H1 (cell line): ENCODE results near the gene TIAM2. TPM values are rescaled to one million over a fixed set of nuclear protein-coding genes. Genes with fewer than 3 reads are reported as not detected.

Experiments used
- BCL11A ChIP-seq, 2 experiments: IDR thresholded peaks; one replicate each; pipeline ENCODE4 v1.6.1; 2011; ENCODE audit warnings: low read depth in 2 of 2, low read length in 2 of 2, mild to moderate bottlenecking in 2 of 2
- CEBPB ChIP-seq: IDR thresholded peaks from 2 replicates; pipeline ENCODE4 v1.6.1; 2012; ENCODE audit warnings: low read depth, low read length
- CHD2 ChIP-seq: IDR thresholded peaks from 2 replicates; pipeline ENCODE4 v1.6.1; 2012; ENCODE audit warnings: low read length, improper control_type of control experiment
- POLR2AphosphoS5 ChIP-seq: IDR thresholded peaks from 2 replicates; pipeline ENCODE4 v1.6.1; 2011; ENCODE audit warnings: low read depth, low read length
- SP1 ChIP-seq: IDR thresholded peaks from 2 replicates; pipeline ENCODE4 v1.6.1; 2011; ENCODE audit warnings: low read depth, low read length
- TAF7 ChIP-seq: optimal IDR thresholded peaks from 2 replicates; pipeline ENCODE3; 2011; ENCODE audit warnings: low read depth, mild to moderate bottlenecking, inconsistent platforms, low read length, moderate library complexity, borderline replicate concordance
- YY1 ChIP-seq: IDR thresholded peaks from 2 replicates; pipeline ENCODE4 v1.6.1; 2011; ENCODE audit warnings: low read depth, mild to moderate bottlenecking, low read length
- polyA plus RNA-seq, 7 experiments: library from polyadenylated mRNA; depleted of rRNA in 3 of 7; stranded (reverse) in 5 of 7; unstranded in 2 of 7; fragments of >200 nt in 5 of 7; fragments of 200-250 nt in 2 of 7; gene quantifications; 1 replicate in 5 of 7; 2 replicates in 1 of 7; 4 replicates in 1 of 7; pipeline versions ENCODE4 v1.2.1 to v1.2.3, GENCODE V29; 2011 to 2013; ENCODE audit warnings: missing spikeins in 2 of 7, mixed read lengths in 2 of 7
- total RNA-seq: library from RNA; stranded (reverse); fragmentation: NEBNext Ultra II Directional; extraction: Animal tissue kit (Norgen Biotek cat#: 25700); gene quantifications from 2 replicates; pipeline ENCODE4 v1.2.1, GENCODE V29; 2021
- TF ChIP-seq, protein P1 (sequence below): fragments of 300-600 bp; sonication (generic); IDR thresholded peaks from 2 replicates; pipeline ENCODE4 v1.7.1; 2012; ENCODE audit warnings: low read length, moderate library complexity, mild to moderate bottlenecking, inconsistent platforms; ENCODE audit not compliant: insufficient replicate concordance

Gene TIAM2
- total and polyA plus RNA-seq, 2 of the 8 experiments (the other 6 are each of a cell fraction or from before 2014, with no cell fraction given): 7.4 to 23.9 TPM

- TF ChIP-seq, protein P1, sequence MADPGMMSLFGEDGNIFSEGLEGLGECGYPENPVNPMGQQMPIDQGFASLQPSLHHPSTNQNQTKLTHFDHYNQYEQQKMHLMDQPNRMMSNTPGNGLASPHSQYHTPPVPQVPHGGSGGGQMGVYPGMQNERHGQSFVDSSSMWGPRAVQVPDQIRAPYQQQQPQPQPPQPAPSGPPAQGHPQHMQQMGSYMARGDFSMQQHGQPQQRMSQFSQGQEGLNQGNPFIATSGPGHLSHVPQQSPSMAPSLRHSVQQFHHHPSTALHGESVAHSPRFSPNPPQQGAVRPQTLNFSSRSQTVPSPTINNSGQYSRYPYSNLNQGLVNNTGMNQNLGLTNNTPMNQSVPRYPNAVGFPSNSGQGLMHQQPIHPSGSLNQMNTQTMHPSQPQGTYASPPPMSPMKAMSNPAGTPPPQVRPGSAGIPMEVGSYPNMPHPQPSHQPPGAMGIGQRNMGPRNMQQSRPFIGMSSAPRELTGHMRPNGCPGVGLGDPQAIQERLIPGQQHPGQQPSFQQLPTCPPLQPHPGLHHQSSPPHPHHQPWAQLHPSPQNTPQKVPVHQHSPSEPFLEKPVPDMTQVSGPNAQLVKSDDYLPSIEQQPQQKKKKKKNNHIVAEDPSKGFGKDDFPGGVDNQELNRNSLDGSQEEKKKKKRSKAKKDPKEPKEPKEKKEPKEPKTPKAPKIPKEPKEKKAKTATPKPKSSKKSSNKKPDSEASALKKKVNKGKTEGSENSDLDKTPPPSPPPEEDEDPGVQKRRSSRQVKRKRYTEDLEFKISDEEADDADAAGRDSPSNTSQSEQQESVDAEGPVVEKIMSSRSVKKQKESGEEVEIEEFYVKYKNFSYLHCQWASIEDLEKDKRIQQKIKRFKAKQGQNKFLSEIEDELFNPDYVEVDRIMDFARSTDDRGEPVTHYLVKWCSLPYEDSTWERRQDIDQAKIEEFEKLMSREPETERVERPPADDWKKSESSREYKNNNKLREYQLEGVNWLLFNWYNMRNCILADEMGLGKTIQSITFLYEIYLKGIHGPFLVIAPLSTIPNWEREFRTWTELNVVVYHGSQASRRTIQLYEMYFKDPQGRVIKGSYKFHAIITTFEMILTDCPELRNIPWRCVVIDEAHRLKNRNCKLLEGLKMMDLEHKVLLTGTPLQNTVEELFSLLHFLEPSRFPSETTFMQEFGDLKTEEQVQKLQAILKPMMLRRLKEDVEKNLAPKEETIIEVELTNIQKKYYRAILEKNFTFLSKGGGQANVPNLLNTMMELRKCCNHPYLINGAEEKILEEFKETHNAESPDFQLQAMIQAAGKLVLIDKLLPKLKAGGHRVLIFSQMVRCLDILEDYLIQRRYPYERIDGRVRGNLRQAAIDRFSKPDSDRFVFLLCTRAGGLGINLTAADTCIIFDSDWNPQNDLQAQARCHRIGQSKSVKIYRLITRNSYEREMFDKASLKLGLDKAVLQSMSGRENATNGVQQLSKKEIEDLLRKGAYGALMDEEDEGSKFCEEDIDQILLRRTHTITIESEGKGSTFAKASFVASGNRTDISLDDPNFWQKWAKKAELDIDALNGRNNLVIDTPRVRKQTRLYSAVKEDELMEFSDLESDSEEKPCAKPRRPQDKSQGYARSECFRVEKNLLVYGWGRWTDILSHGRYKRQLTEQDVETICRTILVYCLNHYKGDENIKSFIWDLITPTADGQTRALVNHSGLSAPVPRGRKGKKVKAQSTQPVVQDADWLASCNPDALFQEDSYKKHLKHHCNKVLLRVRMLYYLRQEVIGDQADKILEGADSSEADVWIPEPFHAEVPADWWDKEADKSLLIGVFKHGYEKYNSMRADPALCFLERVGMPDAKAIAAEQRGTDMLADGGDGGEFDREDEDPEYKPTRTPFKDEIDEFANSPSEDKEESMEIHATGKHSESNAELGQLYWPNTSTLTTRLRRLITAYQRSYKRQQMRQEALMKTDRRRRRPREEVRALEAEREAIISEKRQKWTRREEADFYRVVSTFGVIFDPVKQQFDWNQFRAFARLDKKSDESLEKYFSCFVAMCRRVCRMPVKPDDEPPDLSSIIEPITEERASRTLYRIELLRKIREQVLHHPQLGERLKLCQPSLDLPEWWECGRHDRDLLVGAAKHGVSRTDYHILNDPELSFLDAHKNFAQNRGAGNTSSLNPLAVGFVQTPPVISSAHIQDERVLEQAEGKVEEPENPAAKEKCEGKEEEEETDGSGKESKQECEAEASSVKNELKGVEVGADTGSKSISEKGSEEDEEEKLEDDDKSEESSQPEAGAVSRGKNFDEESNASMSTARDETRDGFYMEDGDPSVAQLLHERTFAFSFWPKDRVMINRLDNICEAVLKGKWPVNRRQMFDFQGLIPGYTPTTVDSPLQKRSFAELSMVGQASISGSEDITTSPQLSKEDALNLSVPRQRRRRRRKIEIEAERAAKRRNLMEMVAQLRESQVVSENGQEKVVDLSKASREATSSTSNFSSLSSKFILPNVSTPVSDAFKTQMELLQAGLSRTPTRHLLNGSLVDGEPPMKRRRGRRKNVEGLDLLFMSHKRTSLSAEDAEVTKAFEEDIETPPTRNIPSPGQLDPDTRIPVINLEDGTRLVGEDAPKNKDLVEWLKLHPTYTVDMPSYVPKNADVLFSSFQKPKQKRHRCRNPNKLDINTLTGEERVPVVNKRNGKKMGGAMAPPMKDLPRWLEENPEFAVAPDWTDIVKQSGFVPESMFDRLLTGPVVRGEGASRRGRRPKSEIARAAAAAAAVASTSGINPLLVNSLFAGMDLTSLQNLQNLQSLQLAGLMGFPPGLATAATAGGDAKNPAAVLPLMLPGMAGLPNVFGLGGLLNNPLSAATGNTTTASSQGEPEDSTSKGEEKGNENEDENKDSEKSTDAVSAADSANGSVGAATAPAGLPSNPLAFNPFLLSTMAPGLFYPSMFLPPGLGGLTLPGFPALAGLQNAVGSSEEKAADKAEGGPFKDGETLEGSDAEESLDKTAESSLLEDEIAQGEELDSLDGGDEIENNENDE: no peak
- no peak for TF ChIP-seq YY1
- no peak for TF ChIP-seq TAF7
- TF ChIP-seq SP1: no peak
- TF ChIP-seq CHD2: no peak
- no peak for TF ChIP-seq CEBPB
- no peak for TF ChIP-seq POLR2AphosphoS5
- TF ChIP-seq BCL11A (IDR thresholded peaks at IDR 0.05; ENCODE audit: low read depth in 2 of 2, low read length in 2 of 2): no peak
These were observed 66.3 kb downstream of the TIAM2 start (continued) for GRCh38 chr6:155061381-155061780.
